ENCODE measurements around the gene DNM3. TPM values are rescaled to one million over a fixed set of nuclear protein-coding genes. Genes with fewer than 3 reads are reported as not detected.

Gene DNM3
- total RNA-seq, 1 experiment from 2014 or later: 0.11 TPM

- peaks cover 27% of the 10 kb centered on the region for H3K4me1 Mint-ChIP-seq (ENCODE audit: low read depth, unreplicated experiment)
- intact Hi-C loops (cut with micrococcal nuclease; ENCODE audit: unreplicated experiment): no loop called here
- no TSS peak for BruUV-seq (replicated peaks)
- H3K4me1 ChIP-seq: peaks cover 48% of the 10 kb centered on the region
- H3K36me3 Mint-ChIP-seq (ENCODE audit: insufficient read depth, unreplicated experiment): no peaks in the 10 kb centered on the region
- POLR2A ChIA-PET: no interaction called here
- H3K9me3 ChIP-seq: no peaks in the 10 kb centered on the region
- CTCF ChIA-PET: no interaction called here
- H3K27ac Mint-ChIP-seq (ENCODE audit: unreplicated experiment): no peak overlapping the region
- peaks cover 7% of the 10 kb centered on the region for H3K9me3 Mint-ChIP-seq (ENCODE audit: unreplicated experiment)
- DNase-seq: no peak
- no peaks in the 10 kb centered on the region for H3K27me3 ChIP-seq (replicated peaks; ENCODE audit: control insufficient read depth, insufficient read depth, low read length)
- H3K4me3 Mint-ChIP-seq (ENCODE audit: unreplicated experiment): no peak overlapping the region
- no peak overlapping the region for H3K4me3 ChIP-seq (ENCODE audit: low read depth, low read length)
- no peaks in the 10 kb centered on the region for H3K27me3 Mint-ChIP-seq (ENCODE audit: insufficient read depth, unreplicated experiment)
- TF ChIP-seq CTCF (IDR thresholded peaks at IDR 0.05; ENCODE audit: insufficient read depth in 1 of 2, low read depth in 1 of 2, low read length in 1 of 2, severe bottlenecking in 1 of 2, unreplicated experiment in 1 of 2): no peak
- H3K36me3 ChIP-seq (ENCODE audit: control insufficient read depth, insufficient read depth, low read length): no peaks in the 10 kb centered on the region
Observed at GRCh38 chr1:172180501-172181285, 339.4 kb downstream of the DNM3 start.

GRCh38 chr1:172184506-172185191, 343.4 kb downstream of the DNM3 start:
- Histone ChIP-seq H3K9me3 (no peaks in the 10 kb centered on the region), H3K27me3 (replicated peaks; ENCODE audit: control insufficient read depth, insufficient read depth, low read length) (no peaks in the 10 kb centered on the region), H3K4me1 (peaks cover 12% of the 10 kb centered on the region), H3K4me3 (ENCODE audit: low read depth, low read length) (no peak overlapping the region), H3K36me3 (ENCODE audit: control insufficient read depth, insufficient read depth, low read length) (no peaks in the 10 kb centered on the region)
- Mint-ChIP-seq H3K4me1 (ENCODE audit: low read depth, unreplicated experiment) (no peaks in the 10 kb centered on the region), H3K9me3 (ENCODE audit: unreplicated experiment) (no peaks in the 10 kb centered on the region), H3K4me3 (ENCODE audit: unreplicated experiment) (no peak overlapping the region), H3K27me3 (ENCODE audit: insufficient read depth, unreplicated experiment) (no peaks in the 10 kb centered on the region), H3K36me3 (ENCODE audit: insufficient read depth, unreplicated experiment) (no peaks in the 10 kb centered on the region), H3K27ac (ENCODE audit: unreplicated experiment) (no peak overlapping the region)
- BruUV-seq (replicated peaks): no TSS peak
- CTCF ChIA-PET: no interaction called here
- no peak for DNase-seq
- no peak for TF ChIP-seq CTCF (IDR thresholded peaks at IDR 0.05; ENCODE audit: insufficient read depth in 1 of 2, low read depth in 1 of 2, low read length in 1 of 2, severe bottlenecking in 1 of 2, unreplicated experiment in 1 of 2)
- intact Hi-C loops (cut with micrococcal nuclease; ENCODE audit: unreplicated experiment): no loop called here
- POLR2A ChIA-PET: no interaction called here

GRCh38 chr1:172185211-172185610, 343.9 kb downstream of the DNM3 start:
- Histone ChIP-seq H3K27me3 (replicated peaks; ENCODE audit: control insufficient read depth, insufficient read depth, low read length) (no peaks in the 10 kb centered on the region), H3K4me3 (ENCODE audit: low read depth, low read length) (no peak overlapping the region), H3K4me1 (peaks cover 8% of the 10 kb centered on the region), H3K9me3 (no peaks in the 10 kb centered on the region), H3K36me3 (ENCODE audit: control insufficient read depth, insufficient read depth, low read length) (no peaks in the 10 kb centered on the region)
- no peak for DNase-seq
- H3K4me1 Mint-ChIP-seq (ENCODE audit: low read depth, unreplicated experiment): no peaks in the 10 kb centered on the region
- ChIA-PET CTCF (no interaction called here), POLR2A (no interaction called here)
- intact Hi-C loops (cut with micrococcal nuclease; ENCODE audit: unreplicated experiment): no loop called here
- H3K9me3 Mint-ChIP-seq (ENCODE audit: unreplicated experiment): no peaks in the 10 kb centered on the region
- no peaks in the 10 kb centered on the region for H3K36me3 Mint-ChIP-seq (ENCODE audit: insufficient read depth, unreplicated experiment)
- no peaks in the 10 kb centered on the region for H3K27me3 Mint-ChIP-seq (ENCODE audit: insufficient read depth, unreplicated experiment)
- BruUV-seq (replicated peaks): no TSS peak
- no peak overlapping the region for H3K4me3 Mint-ChIP-seq (ENCODE audit: unreplicated experiment)
- no peak overlapping the region for H3K27ac Mint-ChIP-seq (ENCODE audit: unreplicated experiment)
- no peak for TF ChIP-seq CTCF (IDR thresholded peaks at IDR 0.05; ENCODE audit: insufficient read depth in 1 of 2, low read depth in 1 of 2, low read length in 1 of 2, severe bottlenecking in 1 of 2, unreplicated experiment in 1 of 2)

Data from Caco-2 (cell line).